HEK293 (cell line): ENCODE data around the gene OBP2A.

ENCODE experiments used
- HIC1 ChIP-seq: fragments of 450-650 bp; formaldehyde crosslinking; IDR thresholded peaks from 2 replicates; pipeline ENCODE4 v1.5.1; 2016; ENCODE audit warnings: missing biosample characterization, missing genetic modification characterization
- PATZ1 ChIP-seq: fragments of 450-650 bp; formaldehyde crosslinking; IDR thresholded peaks from 2 replicates; pipeline ENCODE4 v1.5.1; 2016; ENCODE audit warnings: missing biosample characterization, missing genetic modification characterization
- SETDB1 ChIP-seq: IDR thresholded peaks from one replicate; pipeline ENCODE4 v1.6.1; 2017; ENCODE audit warnings: mild to moderate bottlenecking, low read length, moderate library complexity, mixed read lengths; ENCODE audit not compliant: insufficient read length
- SP2 ChIP-seq: fragments of 450-650 bp; formaldehyde crosslinking; IDR thresholded peaks from 2 replicates; pipeline ENCODE4 v1.5.1; 2016; ENCODE audit warnings: missing biosample characterization, missing genetic modification characterization
- ZNF114 ChIP-seq: fragments of 450-650 bp; formaldehyde crosslinking; IDR thresholded peaks from 2 replicates; pipeline ENCODE4 v1.5.0; 2017; ENCODE audit warnings: missing biosample characterization, missing genetic modification characterization
- ZNF239 ChIP-seq: fragments of 450-650 bp; formaldehyde crosslinking; IDR thresholded peaks from 2 replicates; pipeline ENCODE4 v1.5.1; 2016; ENCODE audit warnings: missing biosample characterization, missing genetic modification characterization
- ZNF362 ChIP-seq: fragments of 450-650 bp; formaldehyde crosslinking; IDR thresholded peaks from 2 replicates; pipeline ENCODE4 v1.5.1; 2016; ENCODE audit warnings: missing biosample characterization, missing genetic modification characterization
- ZNF529 ChIP-seq: fragments of 450-650 bp; formaldehyde crosslinking; IDR thresholded peaks from 2 replicates; pipeline ENCODE4 v1.5.1; 2017; ENCODE audit warnings: missing genetic modification characterization, missing biosample characterization; ENCODE audit not compliant: insufficient replicate concordance
- ZNF549 ChIP-seq: fragments of 450-650 bp; IDR thresholded peaks from 2 replicates; pipeline ENCODE4 v1.5.1; 2018; ENCODE audit warnings: missing biosample characterization, missing genetic modification characterization, mild to moderate bottlenecking, inconsistent platforms, moderate library complexity

GRCh38 chr9:135523521-135524129 lies 22.3 kb upstream of the OBP2A start:
- no peak for TF ChIP-seq ZNF114
- no peak for TF ChIP-seq ZNF362 (tag by site-specific recombination)
- no peak for TF ChIP-seq PATZ1 (tag by site-specific recombination)
- no peak for TF ChIP-seq ZNF529 (tag by site-specific recombination)
- no peak for TF ChIP-seq ZNF239 (tag by site-specific recombination)
- TF ChIP-seq HIC1 (tag by site-specific recombination): no peak
- no peak for TF ChIP-seq SETDB1
- no peak for TF ChIP-seq SP2 (tag by site-specific recombination)
- no peak for TF ChIP-seq ZNF549
